Measurements from ENCODE around the gene FNBP1. TPM values are rescaled to one million over a fixed set of nuclear protein-coding genes. Genes with fewer than 3 reads are reported as not detected.

Gene FNBP1
- total and polyA plus RNA-seq, 7 donors, result 12.5 to 172 (median 92.8) TPM

- Histone ChIP-seq H3K36me3 (peaks cover 0 to 47% (median 23%) of the 10 kb centered on the region in 4 donors), H3K27ac (peak overlapping the region in 3 of 4 donors; percentile 17 to 34 (median 21)), H3K9me3 (no peaks in the 10 kb centered on the region), H3K27me3 (no peaks in the 10 kb centered on the region), H3K4me3 (no peak overlapping the region), H3K4me1 (peaks cover 0 to 13% (median 10%) of the 10 kb centered on the region in 4 donors)
- DNase-seq, result no peak
- WGBS, 2 donors, result 84% methylated on average over 8 of the region's 8 CpGs
- intact Hi-C loops (cut with DNase I), result no loop called here
- no peak for TF ChIP-seq POLR2AphosphoS5 (IDR thresholded peaks at IDR 0.05)
- TF ChIP-seq CTCF (IDR thresholded peaks at IDR 0.05), result no peak
- no peak for TF ChIP-seq EP300 (IDR thresholded peaks at IDR 0.05)
- no peak for TF ChIP-seq POLR2A (IDR thresholded peaks at IDR 0.05)
Measured at GRCh38 chr9:129979071-129979745, 63.8 kb downstream of the FNBP1 start.

GRCh38 chr9:129972816-129973215 is 70.2 kb downstream of the FNBP1 start:
- intact Hi-C loops (cut with DNase I), result no loop called here
- H3K9me3 ChIP-seq, result no peaks in the 10 kb centered on the region
- H3K4me3 ChIP-seq, result no peak overlapping the region
- no peaks in the 10 kb centered on the region for H3K27me3 ChIP-seq
- peaks cover 0 to 63% (median 21%) of the 10 kb centered on the region in 4 donors for H3K36me3 ChIP-seq
- peaks cover 0 to 33% (median 25%) of the 10 kb centered on the region in 4 donors for H3K4me1 ChIP-seq
- peak overlapping the region in 3 of 4 donors; percentile 18 to 65 (median 46) for H3K27ac ChIP-seq
- TF ChIP-seq POLR2A (IDR thresholded peaks at IDR 0.05), result no peak
- TF ChIP-seq CTCF (IDR thresholded peaks at IDR 0.05), result no peak
- no peak for TF ChIP-seq EP300 (IDR thresholded peaks at IDR 0.05)
- no peak for TF ChIP-seq POLR2AphosphoS5 (IDR thresholded peaks at IDR 0.05)
- DNase-seq, result peak; percentile 45
- WGBS, 2 donors, result 95% methylated on average over 4 of the region's 4 CpGs

DNA sequence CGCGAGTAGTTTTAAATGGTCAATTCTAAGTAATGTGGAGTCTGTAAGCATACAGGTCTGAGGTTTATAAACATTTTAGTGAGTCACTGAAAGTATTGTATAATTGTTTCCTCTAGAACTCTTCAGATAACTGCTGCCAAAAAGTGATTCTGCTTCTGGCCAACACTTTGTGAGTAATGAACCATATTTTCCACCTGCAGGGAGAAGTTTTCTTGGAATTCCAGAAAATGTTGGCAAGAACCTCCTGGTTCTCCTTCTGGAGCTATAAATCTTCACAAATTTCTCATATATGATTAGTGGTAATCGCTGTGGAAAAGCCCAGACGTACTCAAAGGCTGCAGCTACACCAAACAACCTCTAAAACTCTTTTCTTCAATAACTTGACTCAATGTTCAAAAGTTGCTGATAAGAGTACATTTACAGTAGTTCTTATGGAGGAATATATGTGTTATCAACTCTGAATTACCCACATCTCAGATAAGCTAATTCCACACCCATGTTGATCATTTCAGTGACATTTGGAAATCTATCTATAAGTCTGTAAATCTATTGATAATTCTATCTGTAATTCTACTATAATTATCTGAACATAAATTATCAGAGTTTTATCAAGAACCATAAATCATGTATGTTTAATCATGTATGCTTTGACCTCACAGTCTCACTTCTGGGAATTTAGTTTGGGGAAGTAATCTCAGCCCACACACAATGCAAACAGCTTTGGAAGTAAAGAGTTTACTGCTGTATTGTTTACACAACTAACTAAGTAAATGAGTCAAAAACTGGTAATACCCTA is 74.1 kb downstream of the FNBP1 start:
- Histone ChIP-seq H3K9me3 (no peaks in the 10 kb centered on the region), H3K27ac (peak overlapping the region; percentile 67 to 94 (median 90)), H3K4me1 (peaks cover 0 to 66% (median 63%) of the 10 kb centered on the region in 4 donors), H3K4me3 (no peak overlapping the region), H3K36me3 (peaks cover 0 to 33% (median 6%) of the 10 kb centered on the region in 4 donors), H3K27me3 (no peaks in the 10 kb centered on the region)
- TF ChIP-seq EP300 (IDR thresholded peaks at IDR 0.05) (peak in 1 of 4 donors; percentile 39), CTCF (IDR thresholded peaks at IDR 0.05) (no peak), POLR2AphosphoS5 (IDR thresholded peaks at IDR 0.05) (peak; percentile 54 to 81 (median 66)), POLR2A (IDR thresholded peaks at IDR 0.05) (no peak)
- intact Hi-C loops (cut with DNase I), result no loop called here
- 15 to 42% methylated on average over 4 of the region's 4 CpGs for WGBS, 2 donors
- peak; percentile 70 for DNase-seq

GRCh38 chr9:129964901-129965734 is 77.9 kb downstream of the FNBP1 start:
- Histone ChIP-seq H3K4me1 (peaks cover 0 to 86% (median 78%) of the 10 kb centered on the region in 4 donors), H3K4me3 (no peak overlapping the region), H3K27ac (peak overlapping the region; percentile 88 to 94 (median 91)), H3K9me3 (no peaks in the 10 kb centered on the region), H3K27me3 (no peaks in the 10 kb centered on the region), H3K36me3 (peaks cover 0 to 8% (median 0%) of the 10 kb centered on the region in 4 donors)
- 76 to 81% methylated on average over 21 of the region's 21 CpGs for WGBS, 2 donors
- no peak for TF ChIP-seq EP300 (IDR thresholded peaks at IDR 0.05)
- peak in 3 of 4 donors; percentile 3 to 38 (median 11) for TF ChIP-seq POLR2AphosphoS5 (IDR thresholded peaks at IDR 0.05)
- intact Hi-C loops (cut with DNase I), result loop anchor here (5.0 kb wide), 2 partner anchors 77 to 78 kb away; partner anchors contain the start of gene FNBP1
- peak; percentile 73 for DNase-seq

All from sigmoid colon (tissue), 7 donors.